Large intestine (tissue), 3 donors: ENCODE results near the gene USP48. TPM values are rescaled to one million over a fixed set of nuclear protein-coding genes. Genes with fewer than 3 reads are reported as not detected.

Experiments
- DNase-seq, 2 donors: peaks; one replicate each; pipeline versions ENCODE4 v3.0.0 to v3.0.0-alpha.2; 2013
- H3K27ac ChIP-seq: one replicate; pipeline ENCODE4 v1.5.1; 2013; ENCODE audit warnings: low read length
- H3K27me3 ChIP-seq: 2 replicates; pipeline ENCODE4 v1.6.1; 2013; ENCODE audit warnings: low read length; ENCODE audit not compliant: control insufficient read depth, insufficient read depth
- H3K36me3 ChIP-seq: 2 replicates; pipeline ENCODE4 v1.6.1; 2013; ENCODE audit warnings: low read length; ENCODE audit not compliant: control insufficient read depth, insufficient read depth
- H3K4me1 ChIP-seq: one replicate; pipeline ENCODE4 v1.6.1; 2013; ENCODE audit warnings: low read length; ENCODE audit not compliant: control insufficient read depth, insufficient read depth
- H3K4me3 ChIP-seq: one replicate; pipeline ENCODE4 v1.5.1; 2013; ENCODE audit warnings: low read length
- H3K9me3 ChIP-seq: one replicate; pipeline ENCODE4 v1.6.1; 2013; ENCODE audit warnings: mild to moderate bottlenecking, low read depth, low read length, moderate library complexity; ENCODE audit not compliant: control insufficient read depth
- WGBS: methylation state at CpG from one replicate; pipeline ENCODE4 v1.1.5; 2013; ENCODE audit warnings: low lambda C conversion rate; ENCODE audit not compliant: insufficient coverage; 5-methylcytosine and 5-hydroxymethylcytosine counted together
- polyA plus RNA-seq: library from polyadenylated mRNA; unstranded; fragments of 120-200 nt; gene quantifications from one replicate; pipeline ENCODE4 v1.2.1, GENCODE V29; 2013

USP48 gene
- polyA plus RNA-seq, 1 donor = 43.3 TPM

DNA sequence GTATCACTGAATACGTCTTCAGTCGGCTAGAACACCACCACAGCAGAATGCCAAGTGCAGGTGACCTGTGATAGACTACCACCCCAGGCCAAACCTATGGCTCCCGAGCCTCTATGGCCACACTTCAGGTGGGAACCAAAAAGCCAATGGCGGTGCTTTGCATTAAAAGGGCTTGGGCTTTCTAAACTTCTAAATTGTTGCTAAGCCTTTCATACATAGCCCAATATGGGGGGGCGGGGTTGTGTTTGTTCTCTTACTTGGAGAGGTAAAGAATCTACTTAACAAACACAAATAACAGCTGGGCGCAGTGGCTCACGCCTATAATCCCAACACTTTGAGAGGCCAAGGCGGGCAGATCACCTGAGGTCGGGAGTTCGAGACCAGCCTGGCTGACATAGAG lies 19.7 kb downstream of the USP48 start:
- WGBS = no CpG with 5 or more reads among the region's 10 CpGs
- Histone ChIP-seq H3K36me3 (no peaks in the 10 kb centered on the region), H3K4me3 (no peak overlapping the region), H3K9me3 (no peaks in the 10 kb centered on the region), H3K27ac (no peak overlapping the region), H3K4me1 (no peaks in the 10 kb centered on the region), H3K27me3 (no peaks in the 10 kb centered on the region)
- DNase-seq = no peak

DNA sequence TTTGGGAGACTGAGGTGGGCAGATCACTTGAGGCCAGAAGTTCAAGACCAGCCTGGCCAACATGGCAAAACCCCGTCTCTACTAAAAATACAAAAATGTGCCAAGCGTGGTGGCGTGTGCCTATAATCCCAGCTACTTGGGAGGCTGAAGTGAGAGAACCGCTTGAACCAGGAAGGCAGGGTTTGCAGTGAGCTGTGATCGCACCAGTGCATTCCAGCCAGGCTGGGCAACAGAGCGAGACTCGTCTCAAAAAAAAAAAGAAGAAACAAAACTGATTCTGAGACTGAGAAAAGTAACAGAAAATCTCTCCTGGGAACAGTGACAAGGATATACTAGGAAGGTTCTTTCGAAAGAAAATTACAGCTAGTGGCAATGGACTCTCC lies 20.9 kb downstream of the USP48 start:
- no peaks in the 10 kb centered on the region for H3K27me3 ChIP-seq
- DNase-seq = no peak
- 96% methylated on average over 4 of the region's 8 CpGs for WGBS
- H3K4me3 ChIP-seq = no peak overlapping the region
- H3K9me3 ChIP-seq = no peaks in the 10 kb centered on the region
- H3K27ac ChIP-seq = no peak overlapping the region
- H3K36me3 ChIP-seq = no peaks in the 10 kb centered on the region
- no peaks in the 10 kb centered on the region for H3K4me1 ChIP-seq

DNA sequence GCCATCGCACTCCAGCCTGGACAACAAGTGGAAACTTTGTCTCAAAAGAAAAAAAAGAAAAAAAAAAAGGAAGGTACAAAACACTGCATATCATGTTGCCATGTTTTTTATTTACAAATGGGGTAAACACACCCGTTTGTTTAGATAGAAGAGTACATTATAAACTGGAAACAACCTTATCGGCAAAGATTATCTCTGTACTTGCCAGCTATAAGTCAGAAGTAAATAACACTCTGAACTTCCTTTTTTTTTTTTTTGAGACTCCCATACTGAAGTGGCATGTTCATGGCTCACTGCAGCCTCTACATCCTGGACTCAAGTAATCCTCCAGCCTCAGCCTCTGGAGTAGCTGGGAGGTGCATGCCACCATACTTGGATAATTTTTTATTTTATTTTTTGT lies 21.9 kb downstream of the USP48 start:
- Histone ChIP-seq H3K27ac (no peak overlapping the region), H3K36me3 (peaks cover 4% of the 10 kb centered on the region), H3K4me3 (no peak overlapping the region), H3K4me1 (no peaks in the 10 kb centered on the region), H3K27me3 (no peaks in the 10 kb centered on the region), H3K9me3 (no peaks in the 10 kb centered on the region)
- WGBS = no CpG with 5 or more reads among the region's 3 CpGs
- no peak for DNase-seq

DNA sequence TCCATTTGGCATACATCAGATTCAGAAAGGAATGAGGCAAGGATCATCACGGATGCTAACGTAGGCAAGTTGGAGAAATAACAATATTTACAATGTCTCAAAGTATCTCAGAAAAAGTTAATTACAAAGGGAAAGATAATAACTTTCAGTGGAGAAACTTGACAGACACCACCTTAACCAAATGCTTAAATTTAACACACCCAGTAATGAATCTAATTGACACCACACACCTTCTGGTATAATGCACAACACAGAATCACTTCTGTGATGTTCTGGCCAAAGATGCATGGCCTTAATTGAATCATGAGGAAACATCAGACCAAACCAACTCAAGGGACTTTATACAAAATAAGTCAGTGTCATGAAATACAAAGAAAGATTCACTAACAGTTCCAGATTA lies 23.1 kb downstream of the USP48 start:
- no peak overlapping the region for H3K4me3 ChIP-seq
- no peaks in the 10 kb centered on the region for H3K27me3 ChIP-seq
- no peaks in the 10 kb centered on the region for H3K4me1 ChIP-seq
- no peaks in the 10 kb centered on the region for H3K9me3 ChIP-seq
- no peak overlapping the region for H3K27ac ChIP-seq
- DNase-seq = no peak
- no CpG with 5 or more reads among the region's 2 CpGs for WGBS
- H3K36me3 ChIP-seq = peaks cover 13% of the 10 kb centered on the region

DNA sequence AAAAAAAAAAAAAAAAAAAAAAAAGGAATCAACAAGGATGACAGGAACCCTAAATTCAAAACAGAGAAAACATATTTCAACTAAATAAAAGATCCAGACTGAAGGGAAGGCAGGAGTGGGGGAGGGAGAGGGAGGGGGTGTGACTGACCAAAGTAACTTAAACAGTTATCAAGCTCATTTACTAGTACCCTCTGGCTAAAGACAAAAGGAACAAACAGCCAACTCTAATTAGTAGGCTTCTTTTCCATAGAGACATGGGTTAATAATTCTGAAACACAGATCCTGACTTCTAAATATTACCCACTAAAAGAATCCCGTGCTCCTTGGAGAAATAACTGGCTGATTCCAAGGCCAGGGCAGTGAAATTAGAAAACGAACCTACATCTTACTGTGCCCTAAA lies 23.8 kb downstream of the USP48 start:
- Histone ChIP-seq H3K4me3 (no peak overlapping the region), H3K27me3 (no peaks in the 10 kb centered on the region), H3K36me3 (peaks cover 19% of the 10 kb centered on the region), H3K27ac (no peak overlapping the region), H3K4me1 (no peaks in the 10 kb centered on the region), H3K9me3 (no peaks in the 10 kb centered on the region)
- no CpG with 5 or more reads among the region's 2 CpGs for WGBS
- no peak for DNase-seq

DNA sequence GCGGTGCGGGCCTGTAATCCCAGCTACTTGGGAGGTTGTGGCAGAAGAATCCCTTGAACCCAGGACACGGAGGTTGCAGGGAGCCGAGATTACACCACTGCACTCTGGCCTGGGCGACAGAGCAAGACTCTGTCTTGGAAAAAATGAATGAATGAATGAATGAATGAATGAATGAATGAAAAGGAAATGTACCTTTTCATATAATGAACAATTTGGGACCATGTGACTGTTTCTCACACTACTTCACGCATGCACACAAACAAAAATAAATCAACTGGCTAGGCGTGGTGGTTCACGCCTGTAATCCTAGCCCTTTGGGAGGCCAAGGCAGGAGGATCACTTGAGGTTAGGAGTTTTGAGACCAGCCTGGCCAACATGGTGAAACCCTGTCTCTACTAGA lies 24.3 kb downstream of the USP48 start:
- no peak overlapping the region for H3K27ac ChIP-seq
- DNase-seq = no peak
- no peaks in the 10 kb centered on the region for H3K4me1 ChIP-seq
- H3K4me3 ChIP-seq = no peak overlapping the region
- peaks cover 22% of the 10 kb centered on the region for H3K36me3 ChIP-seq
- H3K27me3 ChIP-seq = no peaks in the 10 kb centered on the region
- no CpG with 5 or more reads among the region's 8 CpGs for WGBS
- no peaks in the 10 kb centered on the region for H3K9me3 ChIP-seq

DNA sequence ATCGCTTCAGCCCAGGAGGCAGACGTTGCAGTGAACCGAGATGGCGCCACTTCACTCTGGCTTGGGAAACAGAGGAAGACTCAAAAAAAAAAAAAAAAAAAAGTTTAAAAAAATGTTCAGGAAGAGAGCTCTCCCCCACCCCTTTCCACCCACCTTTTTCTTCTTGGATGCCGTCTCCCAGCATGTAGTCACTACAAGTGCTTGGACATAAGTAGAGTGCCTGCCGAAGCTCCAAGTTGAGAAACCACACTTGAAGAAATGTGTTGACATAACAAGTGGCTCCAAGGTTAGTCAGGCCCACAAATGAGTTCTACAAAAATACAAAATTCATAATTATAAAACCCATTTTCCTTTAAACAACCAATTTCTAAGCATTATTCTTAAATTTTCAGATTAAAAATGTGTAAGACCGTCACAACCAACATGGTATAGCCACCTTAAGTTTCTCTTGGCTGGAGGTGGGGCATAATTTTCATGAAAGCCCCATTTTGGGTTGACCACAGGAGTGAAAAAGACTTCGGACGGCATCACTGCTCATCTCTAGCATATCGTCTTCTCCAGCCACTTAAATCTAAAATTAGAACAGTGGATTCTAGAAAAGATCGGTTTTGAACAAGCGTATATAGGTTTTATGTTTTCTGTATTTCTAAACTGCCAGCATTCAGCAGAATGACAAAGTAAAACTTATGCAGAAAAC lies 26.4 kb downstream of the USP48 start:
- WGBS = 100% methylated on average over 3 of the region's 12 CpGs
- DNase-seq = no peak
- no peaks in the 10 kb centered on the region for H3K4me1 ChIP-seq
- no peaks in the 10 kb centered on the region for H3K27me3 ChIP-seq
- H3K27ac ChIP-seq = no peak overlapping the region
- H3K4me3 ChIP-seq = no peak overlapping the region
- H3K9me3 ChIP-seq = no peaks in the 10 kb centered on the region
- H3K36me3 ChIP-seq = peaks cover 32% of the 10 kb centered on the region

DNA sequence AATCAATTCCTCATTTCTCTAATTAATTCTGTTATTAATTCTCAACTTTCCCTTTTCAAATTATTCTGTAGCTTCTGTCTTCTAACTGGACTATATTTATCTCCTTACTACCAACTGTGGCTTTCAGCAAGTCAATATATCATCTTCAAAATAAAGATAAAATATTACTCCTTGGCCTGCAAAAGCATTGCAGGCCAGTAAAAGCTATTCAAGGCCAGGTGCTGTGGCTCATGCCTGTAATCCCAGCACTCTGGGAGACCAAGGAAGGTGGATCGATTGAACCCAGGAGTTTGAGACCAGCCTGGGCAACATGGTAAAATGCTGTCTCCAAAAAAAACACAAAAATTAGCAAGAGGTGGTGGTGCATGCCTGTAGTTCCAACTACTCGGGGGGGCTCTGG lies 27.9 kb downstream of the USP48 start:
- DNase-seq = no peak
- Histone ChIP-seq H3K4me3 (no peak overlapping the region), H3K4me1 (no peaks in the 10 kb centered on the region), H3K27me3 (no peaks in the 10 kb centered on the region), H3K27ac (no peak overlapping the region), H3K36me3 (peaks cover 40% of the 10 kb centered on the region), H3K9me3 (no peaks in the 10 kb centered on the region)
- WGBS = 100% methylated on average over 1 of the region's 2 CpGs

DNA sequence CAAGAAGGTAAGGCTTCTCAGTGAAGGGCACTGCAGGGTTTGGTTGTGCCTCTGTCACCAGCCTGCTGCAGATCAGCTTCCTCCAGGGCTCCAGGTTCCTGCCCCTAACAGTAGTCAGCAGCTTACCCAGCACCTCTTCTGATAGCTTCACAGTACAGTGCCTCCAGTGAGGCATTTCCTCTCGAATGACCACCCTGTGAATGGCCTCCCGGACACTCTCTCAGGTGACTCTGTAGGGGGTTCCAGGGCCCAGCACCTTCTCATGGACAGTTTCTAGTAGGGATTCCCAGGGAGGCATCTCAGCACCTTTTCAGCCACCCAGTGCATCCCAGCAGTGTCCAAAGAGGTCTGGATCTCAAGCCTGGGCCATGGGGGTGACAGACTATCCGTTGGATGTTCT lies 28.4 kb downstream of the USP48 start:
- H3K4me3 ChIP-seq = no peak overlapping the region
- WGBS = no CpG with 5 or more reads among the region's 3 CpGs
- H3K36me3 ChIP-seq = peaks cover 43% of the 10 kb centered on the region

DNA sequence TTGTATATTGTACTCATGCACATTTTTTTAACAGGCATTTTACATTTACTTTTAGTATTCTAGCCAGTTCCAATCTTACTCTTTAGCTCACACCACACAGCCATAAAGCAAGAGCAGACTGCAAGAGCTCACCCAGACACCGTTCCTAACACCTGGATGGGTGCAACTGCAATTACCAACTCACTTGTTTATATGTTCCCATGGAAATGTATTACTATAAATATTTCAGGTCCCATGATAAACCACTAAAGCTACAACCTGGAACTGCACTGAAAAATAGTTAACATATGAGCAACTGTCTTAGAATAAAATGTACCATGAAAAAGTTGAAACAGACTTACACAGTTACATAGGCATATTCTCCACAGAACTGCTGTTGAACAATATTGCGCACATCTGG lies 30.8 kb downstream of the USP48 start:
- Histone ChIP-seq H3K4me1 (no peaks in the 10 kb centered on the region), H3K4me3 (no peak overlapping the region), H3K36me3 (peaks cover 57% of the 10 kb centered on the region), H3K27ac (no peak overlapping the region), H3K9me3 (no peaks in the 10 kb centered on the region), H3K27me3 (no peaks in the 10 kb centered on the region)
- no CpG with 5 or more reads among the region's 2 CpGs for WGBS
- peak in 1 of 2 donors; percentile 22 for DNase-seq

More for the DNA sequence above, 28.4 kb downstream of the USP48 start:
- DNase-seq = no peak
- H3K4me1 ChIP-seq = no peaks in the 10 kb centered on the region
- no peak overlapping the region for H3K27ac ChIP-seq
- no peaks in the 10 kb centered on the region for H3K27me3 ChIP-seq
- no peaks in the 10 kb centered on the region for H3K9me3 ChIP-seq

DNA sequence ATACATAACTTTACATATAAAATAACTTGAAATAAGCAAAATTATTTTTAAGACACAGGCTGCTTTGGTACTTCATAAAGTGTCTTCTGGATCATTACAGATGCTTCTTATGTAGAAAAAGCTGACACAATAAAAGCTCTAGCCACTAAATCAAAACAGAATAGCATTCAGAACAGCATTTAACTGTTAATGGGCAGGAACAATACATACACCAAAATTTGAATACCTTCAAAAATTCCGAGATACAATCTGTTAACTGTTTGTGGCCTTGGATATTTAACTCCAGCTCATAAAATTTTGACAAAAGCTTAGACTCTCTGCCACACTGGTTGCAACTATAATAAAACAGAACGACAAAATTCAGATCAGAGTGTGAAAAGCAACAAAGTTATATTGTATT lies 31.7 kb downstream of the USP48 start:
- Histone ChIP-seq H3K4me3 (no peak overlapping the region), H3K9me3 (no peaks in the 10 kb centered on the region), H3K4me1 (no peaks in the 10 kb centered on the region), H3K27ac (no peak overlapping the region), H3K27me3 (no peaks in the 10 kb centered on the region), H3K36me3 (peaks cover 62% of the 10 kb centered on the region)
- WGBS = 100% methylated on average over 1 of the region's 2 CpGs
- no peak for DNase-seq
